Measurements from ENCODE around the gene GPR52. TPM values are rescaled to one million over a fixed set of nuclear protein-coding genes. Genes with fewer than 3 reads are reported as not detected.

The GPR52 gene
- total RNA-seq, 1 donor from 2014 or later, result 0.94 TPM

- TF ChIP-seq CTCF (conservative IDR thresholded peaks at IDR 0.05), result no peak
- Mint-ChIP-seq H3K4me1 (ENCODE audit: unreplicated experiment) (no peaks in the 10 kb centered on the region), H3K9me3 (no peaks in the 10 kb centered on the region), H3K36me3 (no peaks in the 10 kb centered on the region), H3K27ac (no peak overlapping the region), H3K4me3 (no peak overlapping the region), H3K27me3 (no peaks in the 10 kb centered on the region)
- no peak for DNase-seq (ENCODE audit: extremely low spot score, unreplicated experiment)
Measured at GRCh38 chr1:174433451-174433850, 14.3 kb upstream of the GPR52 start.

- Mint-ChIP-seq H3K27me3 (no peaks in the 10 kb centered on the region), H3K27ac (no peak overlapping the region), H3K9me3 (peaks cover 4% of the 10 kb centered on the region), H3K36me3 (no peaks in the 10 kb centered on the region), H3K4me3 (no peak overlapping the region), H3K4me1 (ENCODE audit: unreplicated experiment) (no peaks in the 10 kb centered on the region)
- DNase-seq (ENCODE audit: extremely low spot score, unreplicated experiment), result no peak
- TF ChIP-seq CTCF (conservative IDR thresholded peaks at IDR 0.05), result no peak
Measured at GRCh38 chr1:174445351-174445750, 2.4 kb upstream of the GPR52 start.

- Mint-ChIP-seq H3K27me3 (no peaks in the 10 kb centered on the region), H3K4me3 (no peak overlapping the region), H3K27ac (no peak overlapping the region), H3K36me3 (no peaks in the 10 kb centered on the region), H3K9me3 (peaks cover 4% of the 10 kb centered on the region), H3K4me1 (ENCODE audit: unreplicated experiment) (no peaks in the 10 kb centered on the region)
- DNase-seq (ENCODE audit: extremely low spot score, unreplicated experiment), result no peak
- no peak for TF ChIP-seq CTCF (conservative IDR thresholded peaks at IDR 0.05)
Measured at GRCh38 chr1:174445817-174446216, 1.9 kb upstream of the GPR52 start.

GRCh38 chr1:174448531-174448883, 743 bp downstream of the GPR52 start:
- no peaks in the 10 kb centered on the region for H3K27me3 Mint-ChIP-seq
- no peak overlapping the region for H3K27ac Mint-ChIP-seq
- no peaks in the 10 kb centered on the region for H3K4me1 Mint-ChIP-seq (ENCODE audit: unreplicated experiment)
- TF ChIP-seq CTCF (conservative IDR thresholded peaks at IDR 0.05), result no peak
- H3K9me3 Mint-ChIP-seq, result peaks cover 3% of the 10 kb centered on the region
- DNase-seq (ENCODE audit: extremely low spot score, unreplicated experiment), result no peak
- H3K36me3 Mint-ChIP-seq, result no peaks in the 10 kb centered on the region
- H3K4me3 Mint-ChIP-seq, result no peak overlapping the region

- Mint-ChIP-seq H3K27me3 (no peaks in the 10 kb centered on the region), H3K4me1 (ENCODE audit: unreplicated experiment) (no peaks in the 10 kb centered on the region), H3K4me3 (no peak overlapping the region), H3K36me3 (no peaks in the 10 kb centered on the region), H3K9me3 (no peaks in the 10 kb centered on the region), H3K27ac (no peak overlapping the region)
- no peak for TF ChIP-seq CTCF (conservative IDR thresholded peaks at IDR 0.05)
- no peak for DNase-seq (ENCODE audit: extremely low spot score, unreplicated experiment)
Measured at GRCh38 chr1:174448974-174449373, 1.2 kb downstream of the GPR52 start.

- TF ChIP-seq CTCF (conservative IDR thresholded peaks at IDR 0.05), result no peak
- no peak overlapping the region for H3K4me3 Mint-ChIP-seq
- no peaks in the 10 kb centered on the region for H3K4me1 Mint-ChIP-seq (ENCODE audit: unreplicated experiment)
- H3K36me3 Mint-ChIP-seq, result no peaks in the 10 kb centered on the region
- DNase-seq (ENCODE audit: extremely low spot score, unreplicated experiment), result no peak
- H3K9me3 Mint-ChIP-seq, result no peaks in the 10 kb centered on the region
- no peak overlapping the region for H3K27ac Mint-ChIP-seq
- no peaks in the 10 kb centered on the region for H3K27me3 Mint-ChIP-seq
Measured at GRCh38 chr1:174451408-174451807, 3.6 kb downstream of the GPR52 start.
